Lung (tissue), 12 donors: ENCODE results near the gene PDK2. TPM values are rescaled to one million over a fixed set of nuclear protein-coding genes. Genes with fewer than 3 reads are reported as not detected.
A peak's percentile ranks its signal among the peaks of the same experiment; 100 is the strongest.

ENCODE experiments used
- ATAC-seq: fragments of 200-7000 bp; cut with Tn5 transposase; one replicate; pipeline ENCODE4 v1.9.1; 2020; ENCODE audit warnings: moderate number of reproducible peaks; ENCODE audit not compliant: insufficient read depth, low FRiP score
- DNase-seq, 3 donors: peaks; one replicate each; pipeline ENCODE4 v3.0.0-alpha.2; 2013 to 2017
- H3K27ac ChIP-seq, 2 donors: one replicate each; pipeline ENCODE4 v1.5.1; 2013; ENCODE audit warnings: mild to moderate bottlenecking in 2 of 2, moderate library complexity in 2 of 2, control low read depth in 1 of 2, inconsistent platforms in 1 of 2, low read depth in 1 of 2, low read length in 1 of 2
- H3K27me3 ChIP-seq, 3 donors: one replicate each; pipeline ENCODE4 v1.5.1; 2013; ENCODE audit warnings: low read length in 2 of 3; ENCODE audit not compliant: control insufficient read depth in 3 of 3, insufficient read depth in 3 of 3
- H3K36me3 ChIP-seq, 4 donors: one replicate each; pipeline ENCODE4 v1.5.1; 2013; ENCODE audit warnings: low read length in 4 of 4, mild to moderate bottlenecking in 1 of 4, moderate library complexity in 1 of 4; ENCODE audit not compliant: control insufficient read depth in 4 of 4, insufficient read depth in 4 of 4
- H3K4me1 ChIP-seq, 5 donors: one replicate each; pipeline ENCODE4 v1.5.1; 2013; ENCODE audit warnings: low read length in 5 of 5, mild to moderate bottlenecking in 2 of 5, moderate library complexity in 1 of 5; ENCODE audit not compliant: control insufficient read depth in 5 of 5, insufficient read depth in 5 of 5
- H3K4me3 ChIP-seq: one replicate; pipeline ENCODE4 v1.5.1; 2013; ENCODE audit warnings: mild to moderate bottlenecking, control low read depth, moderate library complexity
- H3K9ac ChIP-seq, 2 donors: one replicate each; pipeline ENCODE4 v1.5.1; 2013; ENCODE audit warnings: low read length in 2 of 2, control low read depth in 1 of 2; ENCODE audit not compliant: insufficient read depth in 1 of 2
- H3K9me3 ChIP-seq, 4 donors: one replicate each; pipeline ENCODE4 v1.5.1; 2013; ENCODE audit warnings: low read length in 3 of 4, mild to moderate bottlenecking in 1 of 4, moderate library complexity in 1 of 4; ENCODE audit not compliant: control insufficient read depth in 4 of 4, insufficient read depth in 3 of 4
- CTCF ChIP-seq: IDR thresholded peaks from 2 replicates; pipeline ENCODE4 v1.5.1; 2012; ENCODE audit warnings: mild to moderate bottlenecking; ENCODE audit errors: control extremely low read depth, extremely low read depth
- WGBS, 2 donors: extraction: QIAGEN DNeasy Blood & Tissue Kit; methylation state at CpG; one replicate each; pipeline ENCODE4 v1.1.7; 2013; 5-methylcytosine and 5-hydroxymethylcytosine counted together
- polyA plus RNA-seq, 2 donors: library from polyadenylated mRNA; stranded (reverse); fragments of 200-250 nt; gene quantifications; one replicate each; pipeline ENCODE4 v1.2.1, GENCODE V29; 2013
- total RNA-seq, 2 donors: library from RNA; depleted of rRNA in 1 of 2; stranded (reverse); fragments of >200 nt in 1 of 2; gene quantifications; one replicate each; pipeline ENCODE4 v1.2.1, GENCODE V29; 2014 to 2021
- donor health status: control.
- donor health status: control.
- donor health status: Bipolar disorder and iron deficiency.
- donor health status: healthy.
- donor health status: DM: yes; HTN: yes; CAD: no.

The PDK2 gene
- total and polyA plus RNA-seq, 4 donors: 10.0 to 27.8 (median 19.4) TPM

GRCh38 chr17:50062293-50063243 is 32.6 kb upstream of the PDK2 start:
- Histone ChIP-seq H3K9ac (no peak overlapping the region), H3K4me1 (peaks cover 27 to 59% (median 52%) of the 10 kb centered on the region in 5 donors)

GRCh38 chr17:50063561-50064252 is 31.4 kb upstream of the PDK2 start:
- 89 to 92% methylated on average over 8 of the region's 8 CpGs for WGBS, 2 donors
- H3K4me3 ChIP-seq: no peak overlapping the region
- ATAC-seq (no peak), DNase-seq (peak in 1 of 3 donors; percentile 9)
- no peaks in the 10 kb centered on the region for H3K9me3 ChIP-seq
- H3K9ac ChIP-seq: no peak overlapping the region
- H3K27me3 ChIP-seq: no peaks in the 10 kb centered on the region
- peaks cover 0 to 12% (median 3%) of the 10 kb centered on the region in 4 donors for H3K36me3 ChIP-seq
- H3K4me1 ChIP-seq: peaks cover 27 to 52% (median 46%) of the 10 kb centered on the region in 5 donors
- H3K27ac ChIP-seq: peak overlapping the region; percentile 94 to 97
- no peak for TF ChIP-seq CTCF

More at GRCh38 chr17:50062293-50063243, 32.6 kb upstream of the PDK2 start:
- DNase-seq (peak; percentile 49 to 75 (median 66)), ATAC-seq (peak; percentile 79)
- 45 to 78% methylated on average over 10 of the region's 10 CpGs for WGBS, 2 donors
- no peaks in the 10 kb centered on the region for H3K9me3 ChIP-seq
- H3K4me3 ChIP-seq: no peak overlapping the region
- TF ChIP-seq CTCF: no peak
- H3K36me3 ChIP-seq: peaks cover 0 to 4% (median 0%) of the 10 kb centered on the region in 4 donors
- H3K27me3 ChIP-seq: no peaks in the 10 kb centered on the region
- H3K27ac ChIP-seq: peak overlapping the region; percentile 94 to 97

GRCh38 chr17:50064253-50065001 is 30.7 kb upstream of the PDK2 start:
- Histone ChIP-seq H3K36me3 (peaks cover 0 to 12% (median 4%) of the 10 kb centered on the region in 4 donors), H3K27me3 (no peaks in the 10 kb centered on the region), H3K4me3 (no peak overlapping the region), H3K4me1 (peaks cover 23 to 45% (median 39%) of the 10 kb centered on the region in 5 donors), H3K9me3 (no peaks in the 10 kb centered on the region), H3K27ac (peak overlapping the region; percentile 94 to 97), H3K9ac (no peak overlapping the region)
- WGBS, 2 donors: 42 to 51% methylated on average over 18 to 20 of the region's 20 CpGs
- TF ChIP-seq CTCF: no peak
- DNase-seq (peak in 2 of 3 donors; percentile 24 to 51), ATAC-seq (peak; percentile 39)
